GM19099 (cell line): ENCODE data around the gene FOXO3.

ENCODE experiments used
- POLR2A ChIP-seq: IDR thresholded peaks from 3 replicates; pipeline ENCODE4 v1.6.1; 2011; ENCODE audit warnings: low read depth; ENCODE audit not compliant: insufficient read length; ENCODE audit errors: extremely low read depth

FOXO3 gene

GRCh38 chr6:108733706-108734265 lies 173.1 kb downstream of the FOXO3 start:
- TF ChIP-seq POLR2A: no peak
